HG03025 (cell line): ENCODE data around the gene OR8B8.
"Not testable (repeated sequence)": the region's sequence is repeated elsewhere in the genome, so short reads cannot be mapped to it uniquely, and the experiment has no call there.

Source experiments
- ATAC-seq: cut with Tn5 transposase; IDR thresholded peaks from one replicate; pipeline ENCODE4 v1.9.1; 2021; ENCODE audit warnings: mild to moderate bottlenecking, moderate library complexity; ENCODE audit not compliant: unreplicated experiment, low FRiP score

OR8B8 gene

DNA sequence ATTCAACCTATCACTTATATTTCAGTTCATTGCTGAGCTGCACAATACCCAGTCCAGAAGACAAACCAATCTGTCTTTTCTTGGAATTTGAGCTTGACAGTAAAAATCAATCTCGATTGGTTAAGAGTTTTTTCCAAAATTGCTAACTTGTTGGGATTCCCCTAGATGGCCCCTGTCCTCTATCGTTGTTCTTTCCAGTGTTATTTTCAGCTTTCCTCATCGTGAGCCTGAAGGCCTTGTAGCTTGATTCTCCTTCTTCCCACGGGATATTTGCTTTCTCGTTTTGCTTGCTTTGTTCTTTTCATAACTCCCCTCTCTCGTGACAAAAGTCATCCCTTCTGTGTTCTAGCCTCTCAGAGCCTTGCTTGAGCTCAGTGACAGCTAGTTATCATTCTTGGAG lies 3.1 kb downstream of the OR8B8 start:
- ATAC-seq, result no peak

GRCh38 chr11:124441519-124441918 lies 4.0 kb downstream of the OR8B8 start:
- no peak for ATAC-seq

- ATAC-seq, result no peak
Measured at GRCh38 chr11:124441081-124441480, 4.4 kb downstream of the OR8B8 start.

GRCh38 chr11:124440608-124441007 lies 4.9 kb downstream of the OR8B8 start:
- no peak for ATAC-seq

DNA sequence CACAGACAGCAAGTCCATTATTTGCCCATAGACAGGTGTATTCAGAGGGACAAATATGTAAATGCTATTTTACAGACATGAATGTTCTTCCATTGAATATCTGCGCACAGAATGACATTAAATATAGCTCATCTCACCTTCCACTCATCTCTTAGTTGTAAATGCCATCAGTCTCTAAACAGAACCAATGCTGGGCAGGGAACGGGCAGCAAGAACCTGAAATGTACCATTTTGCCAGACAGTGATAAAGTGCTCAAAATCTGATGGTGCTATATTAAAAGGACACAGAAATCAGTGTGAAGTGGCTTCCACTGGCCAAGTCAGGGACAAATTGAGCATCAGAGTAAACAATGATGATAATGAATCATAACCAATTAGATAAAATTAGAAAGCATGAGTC lies 10.8 kb downstream of the OR8B8 start:
- ATAC-seq, result no peak

DNA sequence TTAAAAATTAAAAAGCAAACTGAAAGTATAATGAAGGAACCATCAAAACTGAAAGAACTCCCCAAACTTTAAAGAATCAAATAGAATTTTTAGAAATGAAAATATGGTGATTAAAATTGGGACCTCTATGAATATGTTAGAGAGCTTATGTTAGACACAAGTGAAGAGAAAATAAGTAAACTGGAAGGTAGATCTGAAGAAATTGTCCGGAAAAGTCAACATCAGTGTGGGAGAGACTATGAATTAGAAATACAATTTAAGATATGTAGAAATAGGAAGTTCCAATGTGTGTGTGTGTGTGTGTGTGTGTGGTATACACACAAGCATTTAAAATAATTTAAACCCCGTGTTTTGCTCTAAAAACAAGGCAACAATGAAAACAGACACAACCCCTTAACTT lies 15.9 kb downstream of the OR8B8 start:
- ATAC-seq, result no peak

GRCh38 chr11:124424384-124424921 lies 21.0 kb downstream of the OR8B8 start, which contains the start of gene OR8B4:
TSS of gene OR8B4 (minus strand) at chr11:124424871. CDS start at chr11:124424871, 0 bp downstream.
- ATAC-seq, result no peak

DNA sequence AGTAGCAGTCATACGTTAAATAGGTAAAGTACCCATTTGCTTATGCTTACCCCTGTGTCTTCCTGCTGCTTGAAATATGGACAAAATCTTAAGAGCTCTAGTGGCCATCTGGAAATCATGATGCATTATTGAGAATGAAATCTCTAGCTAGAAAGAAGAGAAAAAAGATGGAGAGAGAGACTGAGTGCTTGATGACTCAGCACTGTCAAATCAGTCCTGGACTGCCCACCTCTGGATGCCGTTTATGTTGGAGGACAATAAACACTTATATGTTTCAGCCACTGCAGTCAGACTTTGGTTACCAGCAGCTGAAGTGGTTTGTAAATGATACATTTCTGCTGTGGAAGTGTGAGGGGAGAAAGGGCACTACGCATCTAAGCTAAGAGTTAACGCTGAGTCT lies 24.5 kb downstream of the OR8B8 start:
- no peak for ATAC-seq

- ATAC-seq, result no peak
Measured at GRCh38 chr11:124415356-124415923, 30.1 kb downstream of the OR8B8 start.

DNA sequence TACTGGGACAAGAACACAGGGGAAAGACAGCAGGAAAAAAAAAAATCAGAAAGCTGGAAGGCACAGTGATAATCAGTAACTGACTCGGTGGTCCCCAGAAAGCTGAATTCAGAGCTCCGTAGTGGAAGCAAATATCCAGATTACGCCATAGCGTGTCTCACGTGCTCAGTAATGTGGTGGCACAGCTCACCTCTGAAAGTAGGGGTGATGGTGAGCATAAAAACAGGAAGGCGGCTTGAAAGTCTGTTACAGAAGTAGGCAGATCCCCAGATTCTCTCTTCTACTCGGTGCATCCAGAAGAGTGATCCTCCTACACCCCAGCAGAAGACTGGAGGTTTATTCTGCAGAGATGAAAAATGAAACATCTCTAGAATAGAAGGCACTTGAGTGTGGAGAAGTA lies 35.6 kb downstream of the OR8B8 start:
- no peak for ATAC-seq

DNA sequence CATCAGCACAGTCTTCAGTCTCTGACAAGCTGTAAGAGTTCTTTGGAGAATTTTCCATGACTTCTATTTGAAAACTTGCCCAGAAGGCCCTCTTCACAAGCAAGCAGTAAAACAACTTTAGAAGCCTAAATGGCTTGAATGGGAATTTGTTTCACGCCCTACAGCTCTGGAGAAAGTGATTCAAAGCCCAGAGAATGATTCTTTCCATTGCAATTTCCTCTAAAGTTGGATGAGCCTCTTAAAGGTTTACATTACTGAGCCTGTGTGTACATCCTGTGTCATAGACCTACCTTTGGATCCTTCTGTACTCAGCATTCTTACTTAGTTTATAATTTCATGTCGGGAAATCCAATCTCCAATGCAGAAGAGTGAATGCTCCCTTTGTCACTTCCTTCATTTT lies 39.9 kb downstream of the OR8B8 start:
- ATAC-seq, result no peak

- ATAC-seq, result not testable (repeated sequence)
Measured at GRCh38 chr11:124403186-124403585, 42.3 kb downstream of the OR8B8 start.

DNA sequence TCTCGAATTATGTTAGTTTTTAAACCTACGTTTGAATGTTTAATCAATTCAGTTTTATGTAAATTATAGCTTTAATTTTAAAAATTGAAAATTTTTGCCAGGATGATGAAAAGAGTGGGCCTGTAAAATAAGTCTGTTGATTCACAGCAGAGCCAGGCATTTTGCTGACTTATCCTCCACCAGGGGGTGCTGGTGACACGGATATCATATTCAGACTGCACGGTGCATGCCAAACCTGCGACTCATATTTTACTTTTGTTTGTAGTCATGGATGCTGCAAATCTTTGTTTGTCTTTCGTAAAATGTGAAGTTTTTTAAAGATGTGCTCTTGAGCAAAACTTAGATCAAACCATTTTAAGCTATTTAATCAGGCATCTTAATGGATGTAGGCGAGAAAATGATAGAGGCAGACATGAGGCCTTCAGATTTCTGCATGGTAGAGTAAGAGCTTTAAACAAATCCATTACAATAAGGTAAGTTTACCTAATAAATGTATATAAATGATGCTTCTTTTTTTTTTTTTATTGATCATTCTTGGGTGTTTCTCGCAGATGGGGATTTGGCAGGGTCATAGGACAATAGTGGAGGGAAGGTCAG lies 43.1 kb downstream of the OR8B8 start:
- peak; percentile 75 for ATAC-seq

DNA sequence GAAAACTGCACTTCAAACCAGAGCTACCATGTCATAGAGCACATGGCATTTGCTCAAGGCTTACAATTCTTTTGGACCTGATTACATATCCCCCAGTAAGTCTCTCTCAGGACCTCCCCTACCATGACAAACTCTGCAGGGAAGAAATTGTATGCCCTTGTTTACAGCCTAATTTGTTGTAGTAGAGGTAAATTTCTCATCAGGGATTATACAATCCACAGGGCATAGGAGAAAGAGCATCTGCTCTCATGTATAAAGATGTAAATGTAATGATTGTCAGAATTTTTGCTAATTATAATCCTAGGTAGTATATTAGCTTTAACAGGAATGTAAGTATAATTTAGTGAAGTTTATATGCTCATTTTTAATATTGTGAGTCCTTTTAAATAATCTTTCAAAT lies 46.6 kb downstream of the OR8B8 start, which contains the start of gene OR8B3:
Gene OR8B3 (minus strand): TSS at position 101 of the 400 bp plus-strand sequence. CDS start 1,673 bp downstream, outside the sequence.
- no peak for ATAC-seq

DNA sequence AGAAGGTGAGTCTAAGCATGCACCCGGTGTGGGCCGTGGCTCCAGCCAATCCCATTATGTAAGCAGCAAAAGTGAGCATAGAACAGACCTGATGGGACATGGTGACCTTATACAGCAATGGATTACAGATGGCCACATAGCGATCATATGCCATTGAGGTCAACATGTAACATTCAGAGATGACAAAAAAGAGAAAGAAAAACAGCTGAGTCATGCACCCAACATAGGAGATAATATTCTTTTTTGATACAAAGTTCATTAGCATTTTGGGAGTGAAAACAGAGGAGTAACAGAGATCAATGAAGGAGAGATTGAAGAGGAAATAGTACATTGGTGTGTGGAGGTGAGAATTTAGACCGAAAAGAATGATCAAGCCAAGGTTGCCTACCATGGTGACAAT lies 48.6 kb downstream of the OR8B8 start:
- not testable (repeated sequence) for ATAC-seq

DNA sequence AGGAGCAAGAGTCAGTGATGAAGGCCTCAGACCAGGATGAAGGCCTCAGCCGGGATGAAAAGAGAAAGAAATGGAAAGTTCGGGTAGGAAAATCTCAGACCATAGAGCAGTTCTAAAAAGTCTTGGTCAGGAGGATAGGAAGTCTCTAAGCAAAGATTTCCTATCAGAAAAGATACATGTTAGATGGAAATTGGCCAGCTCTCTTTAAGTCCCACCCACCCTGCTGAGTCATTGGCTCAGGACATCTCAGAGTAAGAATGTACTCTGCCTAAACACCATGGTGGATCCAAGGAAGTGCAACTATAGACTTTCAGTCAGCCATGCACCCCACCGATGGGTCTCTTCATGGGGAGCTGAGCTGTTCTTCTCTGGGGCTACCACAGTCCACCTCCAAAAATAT lies 51.1 kb downstream of the OR8B8 start:
- no peak for ATAC-seq
